HEK293 (cell line): ENCODE results near the gene SNX10.

Experiments
- KLF16 ChIP-seq: fragments of 450-650 bp; formaldehyde crosslinking; IDR thresholded peaks from 2 replicates; pipeline ENCODE4 v1.5.1; 2017; ENCODE audit warnings: missing biosample characterization, missing genetic modification characterization
- SETDB1 ChIP-seq: IDR thresholded peaks from one replicate; pipeline ENCODE4 v1.6.1; 2017; ENCODE audit warnings: mild to moderate bottlenecking, low read length, moderate library complexity, mixed read lengths; ENCODE audit not compliant: insufficient read length
- SP2 ChIP-seq: fragments of 450-650 bp; formaldehyde crosslinking; IDR thresholded peaks from 2 replicates; pipeline ENCODE4 v1.5.1; 2016; ENCODE audit warnings: missing biosample characterization, missing genetic modification characterization
- TCF7L2 ChIP-seq: IDR thresholded peaks from 2 replicates; pipeline ENCODE4 v1.6.1; 2011; ENCODE audit warnings: low read depth, mild to moderate bottlenecking, inconsistent platforms, low read length, moderate library complexity, borderline replicate concordance
- ZFP69B ChIP-seq: fragments of 450-650 bp; formaldehyde crosslinking; IDR thresholded peaks from 2 replicates; pipeline ENCODE4 v1.5.1; 2016; ENCODE audit warnings: missing biosample characterization, missing genetic modification characterization
- ZIC2 ChIP-seq: fragments of 450-650 bp; formaldehyde crosslinking; IDR thresholded peaks from 2 replicates; pipeline ENCODE4 v1.5.1; 2016; ENCODE audit warnings: missing biosample characterization, missing genetic modification characterization
- ZNF121 ChIP-seq: fragments of 450-650 bp; formaldehyde crosslinking; IDR thresholded peaks from 2 replicates; pipeline ENCODE4 v1.5.1; 2016; ENCODE audit warnings: missing biosample characterization, missing genetic modification characterization
- ZNF138 ChIP-seq: fragments of 450-650 bp; formaldehyde crosslinking; IDR thresholded peaks from 2 replicates; pipeline ENCODE4 v1.5.1; 2016; ENCODE audit warnings: missing biosample characterization, missing genetic modification characterization, borderline replicate concordance
- ZNF140 ChIP-seq: fragments of 450-650 bp; formaldehyde crosslinking; IDR thresholded peaks from 2 replicates; pipeline ENCODE4 v1.5.1; 2016; ENCODE audit warnings: missing biosample characterization, missing genetic modification characterization
- ZNF248 ChIP-seq: fragments of 450-650 bp; formaldehyde crosslinking; IDR thresholded peaks from 2 replicates; pipeline ENCODE4 v1.5.1; 2017; ENCODE audit warnings: missing biosample characterization, missing genetic modification characterization
- ZNF391 ChIP-seq: fragments of 450-650 bp; formaldehyde crosslinking; IDR thresholded peaks from 2 replicates; pipeline ENCODE4 v1.5.1; 2016; ENCODE audit warnings: low read depth, missing biosample characterization, missing genetic modification characterization, borderline replicate concordance
- ZNF404 ChIP-seq: fragments of 450-650 bp; formaldehyde crosslinking; IDR thresholded peaks from 2 replicates; pipeline ENCODE4 v1.5.1; 2017; ENCODE audit warnings: missing biosample characterization, missing genetic modification characterization
- ZNF473 ChIP-seq: fragments of 450-650 bp; formaldehyde crosslinking; IDR thresholded peaks from 2 replicates; pipeline ENCODE4 v1.5.1; 2017; ENCODE audit warnings: missing biosample characterization, missing genetic modification characterization
- ZNF48 ChIP-seq: fragments of 450-650 bp; formaldehyde crosslinking; IDR thresholded peaks from 2 replicates; pipeline ENCODE4 v1.5.1; 2016; ENCODE audit warnings: missing biosample characterization, missing genetic modification characterization
- ZNF558 ChIP-seq: fragments of 450-650 bp; formaldehyde crosslinking; IDR thresholded peaks from 2 replicates; pipeline ENCODE4 v1.5.1; 2016; ENCODE audit warnings: missing biosample characterization, missing genetic modification characterization
- ZNF585B ChIP-seq: fragments of 450-650 bp; formaldehyde crosslinking; IDR thresholded peaks from 2 replicates; pipeline ENCODE4 v1.5.1; 2016; ENCODE audit warnings: missing biosample characterization, missing genetic modification characterization
- ZNF623 ChIP-seq: fragments of 450-650 bp; formaldehyde crosslinking; IDR thresholded peaks from 2 replicates; pipeline ENCODE4 v1.5.1; 2016; ENCODE audit warnings: missing biosample characterization, missing genetic modification characterization
- ZNF626 ChIP-seq: fragments of 450-650 bp; sonication (Bioruptor Pico); formaldehyde crosslinking; IDR thresholded peaks from 2 replicates; pipeline ENCODE4 v1.5.1; 2018; ENCODE audit warnings: missing biosample characterization, missing genetic modification characterization, inconsistent platforms
- ZNF654 ChIP-seq: fragments of 450-650 bp; formaldehyde crosslinking; IDR thresholded peaks from 2 replicates; pipeline ENCODE4 v1.5.1; 2016; ENCODE audit warnings: low read depth, missing biosample characterization, missing genetic modification characterization
- ZNF658 ChIP-seq: fragments of 450-650 bp; formaldehyde crosslinking; IDR thresholded peaks from 2 replicates; pipeline ENCODE4; 2016; ENCODE audit warnings: missing biosample characterization, missing genetic modification characterization
- ZNF747 ChIP-seq: fragments of 450-650 bp; formaldehyde crosslinking; IDR thresholded peaks from 2 replicates; pipeline ENCODE4 v1.5.1; 2016; ENCODE audit warnings: missing biosample characterization, missing genetic modification characterization
- ZNF792 ChIP-seq: fragments of 450-650 bp; formaldehyde crosslinking; IDR thresholded peaks from 2 replicates; pipeline ENCODE4 v1.5.1; 2016; ENCODE audit warnings: missing biosample characterization, missing genetic modification characterization
- ZSCAN23 ChIP-seq: fragments of 450-650 bp; formaldehyde crosslinking; IDR thresholded peaks from 2 replicates; pipeline ENCODE4 v1.5.1; 2016; ENCODE audit warnings: missing biosample characterization, missing genetic modification characterization
- TF ChIP-seq, protein P1 (sequence below): fragments of 450-650 bp; formaldehyde crosslinking; IDR thresholded peaks from 2 replicates; pipeline ENCODE4 v1.5.1; 2016; ENCODE audit warnings: missing biosample characterization, missing genetic modification characterization, low read depth
- TF ChIP-seq, protein P2 (sequence below): fragments of 450-650 bp; formaldehyde crosslinking; IDR thresholded peaks from 2 replicates; pipeline ENCODE4 v1.5.1; 2016; ENCODE audit warnings: missing biosample characterization, missing genetic modification characterization
- TF ChIP-seq, protein P3 (sequence below): fragments of 450-650 bp; formaldehyde crosslinking; IDR thresholded peaks from 2 replicates; pipeline ENCODE4 v1.5.1; 2016; ENCODE audit warnings: missing biosample characterization, missing genetic modification characterization
- TF ChIP-seq, protein P4 (sequence below): fragments of 450-650 bp; formaldehyde crosslinking; IDR thresholded peaks from 2 replicates; pipeline ENCODE4 v1.5.1; 2016; ENCODE audit warnings: missing biosample characterization, missing genetic modification characterization
- TF ChIP-seq, protein P5 (sequence below): IDR thresholded peaks from 2 replicates; pipeline ENCODE4 v1.6.1; 2011; ENCODE audit warnings: mild to moderate bottlenecking, low read depth, low read length, borderline replicate concordance
- TF ChIP-seq, protein P6 (sequence below): fragments of 450-650 bp; formaldehyde crosslinking; IDR thresholded peaks from 2 replicates; pipeline ENCODE4 v1.5.1; 2017; ENCODE audit warnings: missing biosample characterization, mild to moderate bottlenecking, missing genetic modification characterization, moderate library complexity

Gene SNX10

DNA sequence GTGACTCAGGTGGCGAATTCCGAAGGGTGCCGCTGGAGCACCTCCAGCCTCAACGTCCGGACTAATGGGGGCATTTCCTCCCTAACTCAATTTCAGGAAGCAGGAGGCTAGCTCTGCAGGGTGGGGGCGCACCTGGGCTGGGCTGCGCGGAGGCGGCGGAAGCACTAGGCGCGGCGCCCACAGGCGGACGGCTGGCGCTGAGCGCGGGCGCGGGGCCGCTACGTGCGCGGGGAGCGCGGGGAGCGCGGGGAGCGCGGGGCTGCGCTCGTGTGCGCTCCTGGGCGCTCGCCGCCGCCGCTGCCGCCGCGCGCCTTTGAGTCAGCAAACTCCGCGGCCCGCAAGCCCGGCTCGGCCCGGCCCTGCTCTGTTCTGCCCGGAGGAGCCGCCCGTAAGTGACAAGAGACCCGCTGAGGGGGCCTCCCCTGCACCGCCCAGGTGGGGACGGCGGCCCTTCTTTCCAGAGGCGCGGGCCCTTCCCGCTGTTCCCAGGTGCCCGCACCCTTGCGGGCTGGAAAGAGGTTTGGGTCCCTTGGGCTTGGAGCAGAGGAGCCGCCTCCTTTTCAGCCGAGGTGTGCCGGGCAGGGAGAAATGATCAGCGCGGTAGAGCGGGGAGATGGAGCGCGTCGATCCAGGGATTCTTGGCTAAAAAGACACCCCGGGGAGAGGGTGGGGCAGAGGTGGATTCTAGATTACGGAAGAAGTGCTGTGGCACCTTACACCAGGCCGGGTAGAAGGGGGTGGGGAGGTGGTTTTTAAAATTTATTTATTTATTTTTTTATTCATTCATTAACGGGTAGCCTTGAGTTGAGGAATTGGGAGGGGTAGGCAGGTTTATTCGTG is at the start of gene SNX10 (continued):
- TF ChIP-seq, protein P1, sequence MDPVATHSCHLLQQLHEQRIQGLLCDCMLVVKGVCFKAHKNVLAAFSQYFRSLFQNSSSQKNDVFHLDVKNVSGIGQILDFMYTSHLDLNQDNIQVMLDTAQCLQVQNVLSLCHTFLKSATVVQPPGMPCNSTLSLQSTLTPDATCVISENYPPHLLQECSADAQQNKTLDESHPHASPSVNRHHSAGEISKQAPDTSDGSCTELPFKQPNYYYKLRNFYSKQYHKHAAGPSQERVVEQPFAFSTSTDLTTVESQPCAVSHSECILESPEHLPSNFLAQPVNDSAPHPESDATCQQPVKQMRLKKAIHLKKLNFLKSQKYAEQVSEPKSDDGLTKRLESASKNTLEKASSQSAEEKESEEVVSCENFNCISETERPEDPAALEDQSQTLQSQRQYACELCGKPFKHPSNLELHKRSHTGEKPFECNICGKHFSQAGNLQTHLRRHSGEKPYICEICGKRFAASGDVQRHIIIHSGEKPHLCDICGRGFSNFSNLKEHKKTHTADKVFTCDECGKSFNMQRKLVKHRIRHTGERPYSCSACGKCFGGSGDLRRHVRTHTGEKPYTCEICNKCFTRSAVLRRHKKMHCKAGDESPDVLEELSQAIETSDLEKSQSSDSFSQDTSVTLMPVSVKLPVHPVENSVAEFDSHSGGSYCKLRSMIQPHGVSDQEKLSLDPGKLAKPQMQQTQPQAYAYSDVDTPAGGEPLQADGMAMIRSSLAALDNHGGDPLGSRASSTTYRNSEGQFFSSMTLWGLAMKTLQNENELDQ (tag by site-specific recombination): no peak
- TF ChIP-seq ZIC2 (tag by site-specific recombination) (peak; percentile 53; the same call in 1 of the 2 replicates), ZNF558 (tag by site-specific recombination) (no peak), ZFP69B (tag by site-specific recombination) (no peak), ZNF391 (tag by site-specific recombination) (no peak), SP2 (no peak), SETDB1 (no peak), ZNF140 (tag by site-specific recombination) (no peak), ZNF138 (tag by site-specific recombination) (no peak), ZNF623 (tag by site-specific recombination) (no peak), ZNF248 (tag by site-specific recombination) (no peak), KLF16 (tag by site-specific recombination) (no peak), ZNF585B (tag by site-specific recombination) (no peak), ZNF654 (tag by site-specific recombination) (no peak), ZNF121 (tag by site-specific recombination) (no peak), ZNF747 (tag by site-specific recombination) (no peak), ZNF792 (no peak), TCF7L2 (no peak), ZSCAN23 (tag by site-specific recombination) (no peak), ZNF404 (no peak), ZNF473 (tag by site-specific recombination) (no peak), ZNF48 (tag by site-specific recombination) (no peak), ZNF658 (tag by site-specific recombination) (no peak), ZNF626 (no peak)
- TF ChIP-seq, protein P2, sequence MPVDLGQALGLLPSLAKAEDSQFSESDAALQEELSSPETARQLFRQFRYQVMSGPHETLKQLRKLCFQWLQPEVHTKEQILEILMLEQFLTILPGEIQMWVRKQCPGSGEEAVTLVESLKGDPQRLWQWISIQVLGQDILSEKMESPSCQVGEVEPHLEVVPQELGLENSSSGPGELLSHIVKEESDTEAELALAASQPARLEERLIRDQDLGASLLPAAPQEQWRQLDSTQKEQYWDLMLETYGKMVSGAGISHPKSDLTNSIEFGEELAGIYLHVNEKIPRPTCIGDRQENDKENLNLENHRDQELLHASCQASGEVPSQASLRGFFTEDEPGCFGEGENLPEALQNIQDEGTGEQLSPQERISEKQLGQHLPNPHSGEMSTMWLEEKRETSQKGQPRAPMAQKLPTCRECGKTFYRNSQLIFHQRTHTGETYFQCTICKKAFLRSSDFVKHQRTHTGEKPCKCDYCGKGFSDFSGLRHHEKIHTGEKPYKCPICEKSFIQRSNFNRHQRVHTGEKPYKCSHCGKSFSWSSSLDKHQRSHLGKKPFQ: no peak
- TF ChIP-seq, protein P3, sequence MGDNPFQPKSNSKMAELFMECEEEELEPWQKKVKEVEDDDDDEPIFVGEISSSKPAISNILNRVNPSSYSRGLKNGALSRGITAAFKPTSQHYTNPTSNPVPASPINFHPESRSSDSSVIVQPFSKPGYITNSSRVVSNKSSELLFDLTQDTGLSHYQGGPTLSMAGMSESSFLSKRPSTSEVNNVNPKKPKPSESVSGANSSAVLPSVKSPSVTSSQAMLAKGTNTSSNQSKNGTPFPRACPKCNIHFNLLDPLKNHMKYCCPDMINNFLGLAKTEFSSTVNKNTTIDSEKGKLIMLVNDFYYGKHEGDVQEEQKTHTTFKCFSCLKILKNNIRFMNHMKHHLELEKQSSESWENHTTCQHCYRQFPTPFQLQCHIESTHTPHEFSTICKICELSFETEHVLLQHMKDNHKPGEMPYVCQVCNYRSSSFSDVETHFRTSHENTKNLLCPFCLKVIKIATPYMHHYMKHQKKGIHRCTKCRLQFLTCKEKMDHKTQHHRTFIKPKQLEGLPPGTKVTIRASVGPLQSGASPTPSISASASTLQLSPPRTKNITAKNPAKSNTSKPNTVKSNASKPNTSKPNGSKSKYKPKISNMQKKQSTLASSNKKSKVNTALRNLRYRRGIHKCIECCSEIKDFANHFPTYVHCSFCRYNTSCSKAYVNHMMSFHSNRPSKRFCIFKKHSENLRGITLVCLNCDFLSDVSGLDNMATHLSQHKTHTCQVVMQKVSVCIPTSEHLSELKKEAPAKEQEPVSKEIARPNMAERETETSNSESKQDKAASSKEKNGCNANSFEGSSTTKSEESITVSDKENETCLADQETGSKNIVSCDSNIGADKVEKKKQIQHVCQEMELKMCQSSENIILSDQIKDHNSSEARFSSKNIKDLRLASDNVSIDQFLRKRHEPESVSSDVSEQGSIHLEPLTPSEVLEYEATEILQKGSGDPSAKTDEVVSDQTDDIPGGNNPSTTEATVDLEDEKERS (tag by site-specific recombination): no peak
- TF ChIP-seq, protein P4, sequence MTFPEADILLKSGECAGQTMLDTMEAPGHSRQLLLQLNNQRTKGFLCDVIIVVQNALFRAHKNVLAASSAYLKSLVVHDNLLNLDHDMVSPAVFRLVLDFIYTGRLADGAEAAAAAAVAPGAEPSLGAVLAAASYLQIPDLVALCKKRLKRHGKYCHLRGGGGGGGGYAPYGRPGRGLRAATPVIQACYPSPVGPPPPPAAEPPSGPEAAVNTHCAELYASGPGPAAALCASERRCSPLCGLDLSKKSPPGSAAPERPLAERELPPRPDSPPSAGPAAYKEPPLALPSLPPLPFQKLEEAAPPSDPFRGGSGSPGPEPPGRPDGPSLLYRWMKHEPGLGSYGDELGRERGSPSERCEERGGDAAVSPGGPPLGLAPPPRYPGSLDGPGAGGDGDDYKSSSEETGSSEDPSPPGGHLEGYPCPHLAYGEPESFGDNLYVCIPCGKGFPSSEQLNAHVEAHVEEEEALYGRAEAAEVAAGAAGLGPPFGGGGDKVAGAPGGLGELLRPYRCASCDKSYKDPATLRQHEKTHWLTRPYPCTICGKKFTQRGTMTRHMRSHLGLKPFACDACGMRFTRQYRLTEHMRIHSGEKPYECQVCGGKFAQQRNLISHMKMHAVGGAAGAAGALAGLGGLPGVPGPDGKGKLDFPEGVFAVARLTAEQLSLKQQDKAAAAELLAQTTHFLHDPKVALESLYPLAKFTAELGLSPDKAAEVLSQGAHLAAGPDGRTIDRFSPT (tag by site-specific recombination): no peak
- TF ChIP-seq, protein P5, sequence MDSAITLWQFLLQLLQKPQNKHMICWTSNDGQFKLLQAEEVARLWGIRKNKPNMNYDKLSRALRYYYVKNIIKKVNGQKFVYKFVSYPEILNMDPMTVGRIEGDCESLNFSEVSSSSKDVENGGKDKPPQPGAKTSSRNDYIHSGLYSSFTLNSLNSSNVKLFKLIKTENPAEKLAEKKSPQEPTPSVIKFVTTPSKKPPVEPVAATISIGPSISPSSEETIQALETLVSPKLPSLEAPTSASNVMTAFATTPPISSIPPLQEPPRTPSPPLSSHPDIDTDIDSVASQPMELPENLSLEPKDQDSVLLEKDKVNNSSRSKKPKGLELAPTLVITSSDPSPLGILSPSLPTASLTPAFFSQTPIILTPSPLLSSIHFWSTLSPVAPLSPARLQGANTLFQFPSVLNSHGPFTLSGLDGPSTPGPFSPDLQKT: no peak
- TF ChIP-seq, protein P6, sequence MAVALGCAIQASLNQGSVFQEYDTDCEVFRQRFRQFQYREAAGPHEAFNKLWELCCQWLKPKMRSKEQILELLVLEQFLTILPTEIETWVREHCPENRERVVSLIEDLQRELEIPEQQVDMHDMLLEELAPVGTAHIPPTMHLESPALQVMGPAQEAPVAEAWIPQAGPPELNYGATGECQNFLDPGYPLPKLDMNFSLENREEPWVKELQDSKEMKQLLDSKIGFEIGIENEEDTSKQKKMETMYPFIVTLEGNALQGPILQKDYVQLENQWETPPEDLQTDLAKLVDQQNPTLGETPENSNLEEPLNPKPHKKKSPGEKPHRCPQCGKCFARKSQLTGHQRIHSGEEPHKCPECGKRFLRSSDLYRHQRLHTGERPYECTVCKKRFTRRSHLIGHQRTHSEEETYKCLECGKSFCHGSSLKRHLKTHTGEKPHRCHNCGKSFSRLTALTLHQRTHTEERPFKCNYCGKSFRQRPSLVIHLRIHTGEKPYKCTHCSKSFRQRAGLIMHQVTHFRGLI (tag by site-specific recombination): no peak
